Panc1 (cell line): ENCODE results near the gene TJP2. TPM values are rescaled to one million over a fixed set of nuclear protein-coding genes. Genes with fewer than 3 reads are reported as not detected.

Experiments used
- ATAC-seq: fragments of 200-7000 bp; cut with Tn5 transposase; 2 replicates; pipeline ENCODE4 v1.9.1; 2020; ENCODE audit warnings: mild to moderate bottlenecking, moderate library complexity
- BruUV-seq: library from RNA; stranded (reverse); fragments of 400-500 nt; replicated peaks from 2 replicates; lab custom pipeline; 2021; lab: Mats Ljungman, UMichigan
- CTCF ChIA-PET: fragments of 300-600 bp; sonication (Branson Sonifier 250); formaldehyde crosslinking; loops from one replicate; lab custom pipeline; 2022; ENCODE audit warnings: antibody characterized with exemption; lab: Charles Lee
- POLR2A ChIA-PET: fragments of 300-600 bp; sonication (Branson Sonifier 250); formaldehyde crosslinking; loops from one replicate; lab custom pipeline; 2022; ENCODE audit warnings: antibody characterized with exemption; lab: Charles Lee
- DNase-seq: peaks from one replicate; pipeline ENCODE4 v3.0.0-alpha.2; 2010; ENCODE audit warnings: low read depth, low spot score
- H3K27ac ChIP-seq: 2 replicates; pipeline ENCODE4 v1.5.1; 2011; ENCODE audit warnings: mild to moderate bottlenecking, low read length, inconsistent platforms
- H3K27me3 ChIP-seq: fragments of 200-500 bp; sonication (Bioruptor generic); 2 replicates; pipeline ENCODE4 v1.6.0; 2014; ENCODE audit warnings: low read length, inconsistent platforms; ENCODE audit not compliant: control insufficient read depth, insufficient read depth
- H3K36me3 ChIP-seq: fragments of 200-500 bp; sonication (Bioruptor generic); 2 replicates; pipeline ENCODE4 v1.5.1; 2014; ENCODE audit warnings: inconsistent platforms, mild to moderate bottlenecking, low read length, moderate library complexity; ENCODE audit not compliant: control insufficient read depth, insufficient read depth
- H3K4me1 ChIP-seq: 2 replicates; pipeline ENCODE4 v1.5.1; 2011; ENCODE audit warnings: inconsistent platforms, mild to moderate bottlenecking, low read length, moderate library complexity; ENCODE audit not compliant: control insufficient read depth, insufficient read depth
- H3K4me3 ChIP-seq, 2 experiments: 2 replicates each; pipeline ENCODE4 v1.5.1; 2011 to 2012; ENCODE audit warnings: low read depth in 2 of 2, low read length in 2 of 2, mild to moderate bottlenecking in 2 of 2, inconsistent platforms in 1 of 2, moderate library complexity in 1 of 2
- H3K9me3 ChIP-seq: fragments of 200-500 bp; sonication (Bioruptor generic); 2 replicates; pipeline ENCODE4 v1.5.1; 2014; ENCODE audit warnings: low read depth, mild to moderate bottlenecking, inconsistent platforms, low read length, moderate library complexity; ENCODE audit not compliant: control insufficient read depth, insufficient read depth
- POLR2AphosphoS5 ChIP-seq: IDR thresholded peaks from 2 replicates; pipeline ENCODE4 v1.6.1; 2012; ENCODE audit warnings: mild to moderate bottlenecking, low read depth, low read length, moderate library complexity
- SIN3A ChIP-seq: IDR thresholded peaks from 2 replicates; pipeline ENCODE4 v1.6.1; 2012; ENCODE audit warnings: low read depth, mild to moderate bottlenecking, low read length, moderate library complexity, borderline replicate concordance; ENCODE audit not compliant: insufficient read depth
- TCF7L2 ChIP-seq: IDR thresholded peaks from 2 replicates; pipeline ENCODE4 v1.6.1; 2011; ENCODE audit warnings: mild to moderate bottlenecking, low read depth, low read length, inconsistent platforms
- in situ Hi-C: cut with HindIII; loops from 2 replicates; pipeline ENCODE4 v1.10.0; 2016; ENCODE audit warnings: low sequenced_read_pairs, low pct_unique_long_range_greater_than_20kb
- intact Hi-C: fragments of 100-400 bp; cut with micrococcal nuclease; formaldehyde crosslinking; loops from one replicate; pipeline ENCODE4 v1.10.0; 2022; ENCODE audit not compliant: unreplicated experiment
- total RNA-seq: library from RNA; stranded (reverse); gene quantifications from one replicate; pipeline ENCODE4 v1.2.1, GENCODE V29; 2021; ENCODE audit not compliant: unreplicated experiment
- TF ChIP-seq, protein P1 (sequence below), 2 experiments: IDR thresholded peaks; 2 replicates each; pipeline ENCODE4 v1.6.1; 2011 to 2012; ENCODE audit warnings: low read depth in 2 of 2, control low read depth in 1 of 2, low read length in 1 of 2, mild to moderate bottlenecking in 1 of 2, moderate library complexity in 1 of 2; ENCODE audit not compliant: insufficient read depth in 1 of 2
- TF ChIP-seq, protein P2 (sequence below): fragments of 450-650 bp; IDR thresholded peaks from 2 replicates; pipeline ENCODE4 v1.5.1; 2017; ENCODE audit warnings: mild to moderate bottlenecking

Gene TJP2
- total RNA-seq, 1 experiment from 2014 or later, result 40.2 TPM

DNA sequence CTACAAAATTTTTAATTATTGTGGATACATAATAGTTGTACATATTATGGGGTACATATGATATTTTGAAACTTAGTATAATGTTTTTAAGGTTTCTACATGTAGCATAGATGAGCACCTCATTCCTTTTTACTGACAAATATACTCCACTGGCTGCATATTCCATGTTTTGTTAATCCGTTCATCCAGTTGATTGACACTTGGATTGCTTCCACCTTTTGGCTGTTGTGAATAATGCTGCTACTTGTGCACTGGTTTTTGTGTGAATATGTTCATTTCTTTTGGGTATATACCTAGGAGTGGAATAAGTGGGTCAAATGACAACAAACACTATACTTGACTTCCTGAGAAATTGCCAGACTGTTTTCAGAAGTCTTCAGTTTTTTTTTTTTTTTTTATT is 148.2 kb downstream of the TJP2 start:
- Histone ChIP-seq H3K27ac (no peak overlapping the region), H3K4me3 (no peak overlapping the region), H3K9me3 (no peaks in the 10 kb centered on the region), H3K27me3 (peaks cover 17% of the 10 kb centered on the region), H3K4me1 (no peaks in the 10 kb centered on the region), H3K36me3 (no peaks in the 10 kb centered on the region)
- TF ChIP-seq POLR2AphosphoS5 (no peak), TCF7L2 (no peak)
- TF ChIP-seq, protein P1, sequence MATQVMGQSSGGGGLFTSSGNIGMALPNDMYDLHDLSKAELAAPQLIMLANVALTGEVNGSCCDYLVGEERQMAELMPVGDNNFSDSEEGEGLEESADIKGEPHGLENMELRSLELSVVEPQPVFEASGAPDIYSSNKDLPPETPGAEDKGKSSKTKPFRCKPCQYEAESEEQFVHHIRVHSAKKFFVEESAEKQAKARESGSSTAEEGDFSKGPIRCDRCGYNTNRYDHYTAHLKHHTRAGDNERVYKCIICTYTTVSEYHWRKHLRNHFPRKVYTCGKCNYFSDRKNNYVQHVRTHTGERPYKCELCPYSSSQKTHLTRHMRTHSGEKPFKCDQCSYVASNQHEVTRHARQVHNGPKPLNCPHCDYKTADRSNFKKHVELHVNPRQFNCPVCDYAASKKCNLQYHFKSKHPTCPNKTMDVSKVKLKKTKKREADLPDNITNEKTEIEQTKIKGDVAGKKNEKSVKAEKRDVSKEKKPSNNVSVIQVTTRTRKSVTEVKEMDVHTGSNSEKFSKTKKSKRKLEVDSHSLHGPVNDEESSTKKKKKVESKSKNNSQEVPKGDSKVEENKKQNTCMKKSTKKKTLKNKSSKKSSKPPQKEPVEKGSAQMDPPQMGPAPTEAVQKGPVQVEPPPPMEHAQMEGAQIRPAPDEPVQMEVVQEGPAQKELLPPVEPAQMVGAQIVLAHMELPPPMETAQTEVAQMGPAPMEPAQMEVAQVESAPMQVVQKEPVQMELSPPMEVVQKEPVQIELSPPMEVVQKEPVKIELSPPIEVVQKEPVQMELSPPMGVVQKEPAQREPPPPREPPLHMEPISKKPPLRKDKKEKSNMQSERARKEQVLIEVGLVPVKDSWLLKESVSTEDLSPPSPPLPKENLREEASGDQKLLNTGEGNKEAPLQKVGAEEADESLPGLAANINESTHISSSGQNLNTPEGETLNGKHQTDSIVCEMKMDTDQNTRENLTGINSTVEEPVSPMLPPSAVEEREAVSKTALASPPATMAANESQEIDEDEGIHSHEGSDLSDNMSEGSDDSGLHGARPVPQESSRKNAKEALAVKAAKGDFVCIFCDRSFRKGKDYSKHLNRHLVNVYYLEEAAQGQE (IDR thresholded peaks at IDR 0.05; ENCODE audit: insufficient read depth in 1 of 2, low read depth in 2 of 2, low read length in 1 of 2), result no peak
- BruUV-seq, result no TSS peak
- ATAC-seq (no peak), DNase-seq (no peak)
- in situ Hi-C loops (no loop called here), intact Hi-C loops (no loop called here)
- ChIA-PET CTCF (no interaction called here), POLR2A (no interaction called here)

DNA sequence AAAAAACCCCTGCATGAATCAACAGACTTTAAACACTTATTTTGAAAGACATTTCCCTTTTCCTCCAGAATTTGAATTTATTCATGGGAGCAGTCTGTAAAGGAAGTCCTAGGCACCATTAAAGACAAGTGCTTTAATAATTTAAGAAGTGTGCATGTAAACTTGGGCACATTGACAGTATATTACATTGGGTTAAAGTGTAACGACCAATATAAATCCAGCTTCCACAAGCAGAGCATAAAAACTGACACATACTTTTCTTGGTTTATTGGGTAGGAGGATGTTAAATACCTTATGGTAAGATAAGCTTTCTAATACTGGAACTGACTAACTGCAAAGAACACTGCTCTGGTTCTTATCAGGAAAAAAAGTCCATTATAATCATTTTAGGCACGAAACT is 149.8 kb downstream of the TJP2 start:
- Histone ChIP-seq H3K36me3 (no peaks in the 10 kb centered on the region), H3K4me1 (no peaks in the 10 kb centered on the region), H3K4me3 (no peak overlapping the region), H3K27ac (no peak overlapping the region), H3K9me3 (no peaks in the 10 kb centered on the region), H3K27me3 (peaks cover 17% of the 10 kb centered on the region)
- ATAC-seq (no peak), DNase-seq (no peak)
- in situ Hi-C loops (no loop called here), intact Hi-C loops (no loop called here)
- ChIA-PET CTCF (no interaction called here), POLR2A (no interaction called here)
- no peak for TF ChIP-seq SIN3A
- TF ChIP-seq, protein P1 (IDR thresholded peaks at IDR 0.05; ENCODE audit: insufficient read depth in 1 of 2, low read depth in 2 of 2, low read length in 1 of 2), result no peak
- TF ChIP-seq, protein P2, sequence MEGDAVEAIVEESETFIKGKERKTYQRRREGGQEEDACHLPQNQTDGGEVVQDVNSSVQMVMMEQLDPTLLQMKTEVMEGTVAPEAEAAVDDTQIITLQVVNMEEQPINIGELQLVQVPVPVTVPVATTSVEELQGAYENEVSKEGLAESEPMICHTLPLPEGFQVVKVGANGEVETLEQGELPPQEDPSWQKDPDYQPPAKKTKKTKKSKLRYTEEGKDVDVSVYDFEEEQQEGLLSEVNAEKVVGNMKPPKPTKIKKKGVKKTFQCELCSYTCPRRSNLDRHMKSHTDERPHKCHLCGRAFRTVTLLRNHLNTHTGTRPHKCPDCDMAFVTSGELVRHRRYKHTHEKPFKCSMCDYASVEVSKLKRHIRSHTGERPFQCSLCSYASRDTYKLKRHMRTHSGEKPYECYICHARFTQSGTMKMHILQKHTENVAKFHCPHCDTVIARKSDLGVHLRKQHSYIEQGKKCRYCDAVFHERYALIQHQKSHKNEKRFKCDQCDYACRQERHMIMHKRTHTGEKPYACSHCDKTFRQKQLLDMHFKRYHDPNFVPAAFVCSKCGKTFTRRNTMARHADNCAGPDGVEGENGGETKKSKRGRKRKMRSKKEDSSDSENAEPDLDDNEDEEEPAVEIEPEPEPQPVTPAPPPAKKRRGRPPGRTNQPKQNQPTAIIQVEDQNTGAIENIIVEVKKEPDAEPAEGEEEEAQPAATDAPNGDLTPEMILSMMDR, result no peak
- TF ChIP-seq TCF7L2, result no peak
- no peak for TF ChIP-seq POLR2AphosphoS5
- BruUV-seq, result no TSS peak

Other genes starting within 250 kb of the TJP2 start
- not detected for gene PRKACG, start 160.2 kb upstream of the TJP2 start, total RNA-seq
- gene FXN, start 138.5 kb upstream of the TJP2 start, total RNA-seq, result 17.8 TPM
- 0.13 TPM for gene ENTREP1, start 150.9 kb downstream of the TJP2 start, total RNA-seq